Measurements from ENCODE around the gene PSMC3. TPM values are rescaled to one million over a fixed set of nuclear protein-coding genes. Genes with fewer than 3 reads are reported as not detected.

PSMC3 gene
- total RNA-seq, 1 experiment from 2014 or later, result 179 TPM

- no peak overlapping the region for H3K4ac ChIP-seq (ENCODE audit: low read depth, low read length)
- WGBS (ENCODE audit: extremely low coverage, insufficient read length, low lambda C conversion rate), result no CpG with 5 or more reads among the region's 7 CpGs
- H3K9ac ChIP-seq (ENCODE audit: extremely low read depth, insufficient read length, low read length), result no peak overlapping the region
- no peak overlapping the region for H2BK20ac ChIP-seq (ENCODE audit: low read depth, low read length, poor library complexity, severe bottlenecking)
- no peaks in the 10 kb centered on the region for H3K79me1 ChIP-seq (ENCODE audit: insufficient read depth, low read depth, low read length, poor library complexity, severe bottlenecking)
- Mint-ChIP-seq H3K4me3 (no peak overlapping the region), H3K36me3 (ENCODE audit: insufficient read depth in 1 of 3, low read depth in 3 of 3) (peaks cover 24 to 72% (median 45%) of the 10 kb centered on the region in 3 experiments; a peak in 6 of 7 replicates), H3K4me1 (peaks cover 45 to 58% of the 10 kb centered on the region in 2 experiments), H3K27me3 (ENCODE audit: low read depth) (no peaks in the 10 kb centered on the region; the same call in none of the 2 replicates), H3K27ac (peak overlapping the region; percentile 17 to 94 (median 82); a peak in 3 of 7 replicates), H3K9me3 (no peaks in the 10 kb centered on the region)
- no peak overlapping the region for H4K8ac ChIP-seq (replicated peaks; ENCODE audit: insufficient read length, low read depth, low read length)
- no peak overlapping the region for H2BK12ac ChIP-seq (ENCODE audit: insufficient read length, low read depth, low read length)
- H3K4me1 ChIP-seq (ENCODE audit: insufficient read depth, low read length), result peaks cover 3% of the 10 kb centered on the region; the same call in 1 of the 2 replicates
- no peak overlapping the region for H2BK120ac ChIP-seq (ENCODE audit: low read depth, low read length, poor library complexity, severe bottlenecking)
- no peaks in the 10 kb centered on the region for H4K20me1 ChIP-seq (ENCODE audit: control insufficient read depth, insufficient read depth, insufficient read length)
- TF ChIP-seq, protein P1, sequence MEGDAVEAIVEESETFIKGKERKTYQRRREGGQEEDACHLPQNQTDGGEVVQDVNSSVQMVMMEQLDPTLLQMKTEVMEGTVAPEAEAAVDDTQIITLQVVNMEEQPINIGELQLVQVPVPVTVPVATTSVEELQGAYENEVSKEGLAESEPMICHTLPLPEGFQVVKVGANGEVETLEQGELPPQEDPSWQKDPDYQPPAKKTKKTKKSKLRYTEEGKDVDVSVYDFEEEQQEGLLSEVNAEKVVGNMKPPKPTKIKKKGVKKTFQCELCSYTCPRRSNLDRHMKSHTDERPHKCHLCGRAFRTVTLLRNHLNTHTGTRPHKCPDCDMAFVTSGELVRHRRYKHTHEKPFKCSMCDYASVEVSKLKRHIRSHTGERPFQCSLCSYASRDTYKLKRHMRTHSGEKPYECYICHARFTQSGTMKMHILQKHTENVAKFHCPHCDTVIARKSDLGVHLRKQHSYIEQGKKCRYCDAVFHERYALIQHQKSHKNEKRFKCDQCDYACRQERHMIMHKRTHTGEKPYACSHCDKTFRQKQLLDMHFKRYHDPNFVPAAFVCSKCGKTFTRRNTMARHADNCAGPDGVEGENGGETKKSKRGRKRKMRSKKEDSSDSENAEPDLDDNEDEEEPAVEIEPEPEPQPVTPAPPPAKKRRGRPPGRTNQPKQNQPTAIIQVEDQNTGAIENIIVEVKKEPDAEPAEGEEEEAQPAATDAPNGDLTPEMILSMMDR (conservative IDR thresholded peaks at IDR 0.05), result no peak
- no peak overlapping the region for H2AFZ ChIP-seq (ENCODE audit: low read length)
- no peaks in the 10 kb centered on the region for H3K27me3 ChIP-seq (ENCODE audit: insufficient read depth, low read length)
- no peak overlapping the region for H2AK5ac ChIP-seq (ENCODE audit: insufficient read length, low read length)
- no peak for DNase-seq
- no peak overlapping the region for H3K27ac ChIP-seq (ENCODE audit: insufficient read length, low read depth, low read length)
- H2BK15ac ChIP-seq (ENCODE audit: low read depth, low read length), result no peak overlapping the region
- H2BK5ac ChIP-seq (ENCODE audit: insufficient read length, low read length), result no peak overlapping the region
- H4K5ac ChIP-seq (ENCODE audit: insufficient read length, low read depth, low read length), result no peak overlapping the region
- no peaks in the 10 kb centered on the region for H3K9me3 ChIP-seq (ENCODE audit: control insufficient read depth, low read depth, low read length)
- no peak overlapping the region for H3T11ph ChIP-seq (ENCODE audit: low read length)
- H3K23me2 ChIP-seq (ENCODE audit: insufficient read length, low read depth, low read length, poor library complexity, severe bottlenecking), result no peaks in the 10 kb centered on the region
- no peak overlapping the region for H3K23ac ChIP-seq (ENCODE audit: insufficient read length, low read depth, low read length)
- no peak overlapping the region for H3K56ac ChIP-seq (ENCODE audit: insufficient read length, low read depth, low read length)
- no peak overlapping the region for H3K14ac ChIP-seq (ENCODE audit: insufficient read depth, low read length)
- no peaks in the 10 kb centered on the region for H3K79me2 ChIP-seq (ENCODE audit: insufficient read depth, low read length)
- no peak overlapping the region for H3K18ac ChIP-seq (ENCODE audit: insufficient read length, low read depth, low read length)
- no peak overlapping the region for H3K4me2 ChIP-seq (ENCODE audit: insufficient read depth, insufficient read length, low read length)
- no peak overlapping the region for H4K91ac ChIP-seq (ENCODE audit: insufficient read length, low read depth, low read length)
Observed at GRCh38 chr11:47467357-47467756, 41.1 kb upstream of the PSMC3 start.
